K562 (cell line): Measurements from ENCODE around the gene PSMD8. TPM values are rescaled to one million over a fixed set of nuclear protein-coding genes. Genes with fewer than 3 reads are reported as not detected.
A peak's percentile ranks its signal among the peaks of the same experiment; 100 is the strongest.

Experiments used
- BRCA1 ChIP-seq, 2 experiments: fragments of 450-650 bp in 1 of 2; sonication (generic) in 1 of 2; formaldehyde crosslinking in 1 of 2; IDR thresholded peaks; 2 replicates each; pipeline versions ENCODE4 v1.5.0 to v1.6.1; 2017 to 2020; ENCODE audit warnings: mild to moderate bottlenecking in 1 of 2, missing genetic modification reagents in 1 of 2
- CBFA2T2 ChIP-seq: fragments of 450-650 bp; conservative IDR thresholded peaks from 2 replicates; pipeline ENCODE4 v1.6.1; 2017; ENCODE audit warnings: mild to moderate bottlenecking
- CHD2 ChIP-seq: IDR thresholded peaks from 2 replicates; pipeline ENCODE4 v1.6.1; 2011; ENCODE audit warnings: low read depth, low read length
- DACH1 ChIP-seq: fragments of 450-650 bp; IDR thresholded peaks from 2 replicates; pipeline ENCODE4 v1.6.1; 2018; ENCODE audit not compliant: partially characterized antibody
- E2F3 ChIP-seq: fragments of 250-450 bp; sonication (Bioruptor Pico); IDR thresholded peaks from 2 replicates; pipeline ENCODE4 v1.4.0; 2020; ENCODE audit warnings: mild to moderate bottlenecking
- FOXM1 ChIP-seq, 2 experiments: fragments of 450-650 bp in 1 of 2; sonication (generic) in 1 of 2; formaldehyde crosslinking in 1 of 2; IDR thresholded peaks; 2 replicates each; pipeline versions ENCODE4 v1.6.1 to v1.9.0; 2017 to 2022; ENCODE audit warnings: low read depth in 2 of 2, mild to moderate bottlenecking in 2 of 2, missing genetic modification reagents in 1 of 2, moderate library complexity in 1 of 2
- GATA2 ChIP-seq: sonication (generic); formaldehyde crosslinking; IDR thresholded peaks from 2 replicates; pipeline ENCODE4 v1.4.0; 2020; ENCODE audit warnings: mild to moderate bottlenecking, missing genetic modification reagents
- GATAD2A ChIP-seq: fragments of 450-650 bp; IDR thresholded peaks from 2 replicates; pipeline ENCODE4 v1.6.1; 2017
- KDM5B ChIP-seq: fragments of 200-600 bp; sonication (generic); IDR thresholded peaks from 2 replicates; pipeline ENCODE4 v1.6.1; 2012; ENCODE audit warnings: low read depth, mild to moderate bottlenecking, moderate library complexity, low read length, control low read depth, inconsistent platforms; ENCODE audit not compliant: insufficient replicate concordance
- KLF16 ChIP-seq: IDR thresholded peaks from 2 replicates; pipeline ENCODE4 v1.6.1; 2016; ENCODE audit warnings: antibody characterized with exemption
- MED1 ChIP-seq: sonication (generic); formaldehyde crosslinking; IDR thresholded peaks from 2 replicates; pipeline ENCODE4 v1.8.1; 2023; ENCODE audit warnings: missing genetic modification reagents, borderline replicate concordance
- MEIS2 ChIP-seq: fragments of 450-650 bp; IDR thresholded peaks from 2 replicates; pipeline ENCODE4 v1.6.1; 2014; ENCODE audit warnings: mild to moderate bottlenecking; ENCODE audit not compliant: partially characterized antibody
- MYBL2 ChIP-seq, 2 experiments: fragments of 450-650 bp in 1 of 2; sonication (generic) in 1 of 2; formaldehyde crosslinking in 1 of 2; IDR thresholded peaks; 2 replicates each; pipeline versions ENCODE4 v1.6.1 to v1.8.1; 2017 to 2022; ENCODE audit warnings: borderline replicate concordance in 1 of 2, inconsistent platforms in 1 of 2, low read depth in 1 of 2, mild to moderate bottlenecking in 1 of 2, missing genetic modification reagents in 1 of 2, moderate library complexity in 1 of 2
- PHF8 ChIP-seq: fragments of 200-600 bp; sonication (generic); IDR thresholded peaks from 2 replicates; pipeline ENCODE4 v1.6.1; 2012; ENCODE audit warnings: mixed run types, mild to moderate bottlenecking, inconsistent platforms, low read length, moderate library complexity, borderline replicate concordance
- POLR2G ChIP-seq: fragments of 200-400 bp; formaldehyde crosslinking; IDR thresholded peaks from 2 replicates; pipeline ENCODE4 v1.6.1; 2017; ENCODE audit warnings: low read depth, mild to moderate bottlenecking, antibody characterized with exemption, low read length, moderate library complexity
- RBM17 ChIP-seq: fragments of 200-400 bp; formaldehyde crosslinking; IDR thresholded peaks from 2 replicates; pipeline ENCODE4 v1.6.1; 2017; ENCODE audit warnings: low read depth, mild to moderate bottlenecking, low read length, borderline replicate concordance
- SMARCB1 ChIP-seq: IDR thresholded peaks from 2 replicates; pipeline ENCODE4 v1.6.1; 2011; ENCODE audit warnings: improper control_type of control experiment, low read depth; ENCODE audit not compliant: insufficient read length
- SRSF3 ChIP-seq: fragments of 200-400 bp; formaldehyde crosslinking; IDR thresholded peaks from 2 replicates; pipeline ENCODE4 v1.6.1; 2016; ENCODE audit warnings: mild to moderate bottlenecking, low read length, moderate library complexity; ENCODE audit not compliant: insufficient read depth
- TCF7 ChIP-seq: sonication (generic); IDR thresholded peaks from 2 replicates; pipeline ENCODE4 v1.6.1; 2016; ENCODE audit warnings: antibody characterized with exemption, borderline replicate concordance
- YY1 ChIP-seq, 3 experiments: IDR thresholded peaks; 2 replicates each; pipeline ENCODE4 v1.6.1; 2011; ENCODE audit warnings: low read length in 2 of 3, mild to moderate bottlenecking in 2 of 3, moderate library complexity in 2 of 3, borderline replicate concordance in 1 of 3, control low read depth in 1 of 3, low read depth in 1 of 3; ENCODE audit not compliant: insufficient read depth in 3 of 3, insufficient replicate concordance in 2 of 3, control insufficient read depth in 1 of 3, insufficient read length in 1 of 3; ENCODE audit errors: extremely low read depth in 1 of 3
- ZFP1 ChIP-seq: fragments of 450-650 bp; formaldehyde crosslinking; IDR thresholded peaks from 2 replicates; pipeline ENCODE4 v1.4.0; 2020; ENCODE audit warnings: mild to moderate bottlenecking, mixed read lengths
- ZFX ChIP-seq: sonication (generic); formaldehyde crosslinking; IDR thresholded peaks from 2 replicates; pipeline ENCODE4 v1.8.0; 2022; ENCODE audit warnings: mild to moderate bottlenecking, missing genetic modification reagents, moderate library complexity
- ZNF282 ChIP-seq: sonication (generic); formaldehyde crosslinking; IDR thresholded peaks from 2 replicates; pipeline ENCODE4 v1.8.1; 2023; ENCODE audit warnings: missing genetic modification reagents
- ZNF695 ChIP-seq: fragments of 450-650 bp; formaldehyde crosslinking; IDR thresholded peaks from 2 replicates; pipeline ENCODE4 v1.4.0; 2020; ENCODE audit warnings: mild to moderate bottlenecking, moderate library complexity
- polyA plus RNA-seq, 8 experiments: library from polyadenylated mRNA; depleted of rRNA in 4 of 8; stranded (reverse) in 5 of 8; unstranded in 3 of 8; fragments of >200 nt; fragmentation: Nextera tagmentation in 2 of 8; fragmentation: Illumina TruSeq in 1 of 8; extraction: Ambion mirVana in 2 of 8; extraction: Trizol in 1 of 8; gene quantifications; 2 replicates each; pipeline versions ENCODE4 v1.2.1 to v1.2.3, GENCODE V29; 2011 to 2014; ENCODE audit warnings: inconsistent platforms in 1 of 8, missing spikeins in 1 of 8
- total RNA-seq, 7 experiments: library from RNA; depleted of rRNA in 6 of 7; stranded (reverse); fragments of >200 nt in 6 of 7; fragmentation: Illumina TruSeq in 2 of 7; extraction: Trizol in 2 of 7; gene quantifications; 2 replicates each; pipeline versions ENCODE4 v1.2.1 to v1.2.3, GENCODE V29; 2011 to 2021; ENCODE audit warnings: low replicate concordance in 1 of 7
- TF ChIP-seq, protein P1 (sequence below): conservative IDR thresholded peaks from 2 replicates; pipeline ENCODE4 v1.6.1; 2011; ENCODE audit warnings: low read depth, mild to moderate bottlenecking, low read length; ENCODE audit not compliant: control insufficient read depth
- TF ChIP-seq, protein P2 (sequence below), 2 experiments: fragments of 250-450 bp in 1 of 2; fragments of 450-650 bp in 1 of 2; sonication (Bioruptor Pico) in 1 of 2; IDR thresholded peaks; 2 replicates each; pipeline versions ENCODE4 v1.6.1 to v1.8.0; 2016 to 2021; ENCODE audit warnings: mild to moderate bottlenecking in 2 of 2, moderate library complexity in 2 of 2, missing compliant biosample characterization in 1 of 2, missing genetic modification characterization in 1 of 2
- TF ChIP-seq, protein P3 (sequence below): sonication (generic); formaldehyde crosslinking; IDR thresholded peaks from 2 replicates; pipeline ENCODE4 v1.9.0; 2022; ENCODE audit warnings: mild to moderate bottlenecking, missing genetic modification reagents

Gene PSMD8
- total and polyA plus RNA-seq, 9 of the 15 experiments (the other 6 are each of a cell fraction or from before 2014, with no cell fraction given), result 130 to 583 (median 315) TPM

DNA sequence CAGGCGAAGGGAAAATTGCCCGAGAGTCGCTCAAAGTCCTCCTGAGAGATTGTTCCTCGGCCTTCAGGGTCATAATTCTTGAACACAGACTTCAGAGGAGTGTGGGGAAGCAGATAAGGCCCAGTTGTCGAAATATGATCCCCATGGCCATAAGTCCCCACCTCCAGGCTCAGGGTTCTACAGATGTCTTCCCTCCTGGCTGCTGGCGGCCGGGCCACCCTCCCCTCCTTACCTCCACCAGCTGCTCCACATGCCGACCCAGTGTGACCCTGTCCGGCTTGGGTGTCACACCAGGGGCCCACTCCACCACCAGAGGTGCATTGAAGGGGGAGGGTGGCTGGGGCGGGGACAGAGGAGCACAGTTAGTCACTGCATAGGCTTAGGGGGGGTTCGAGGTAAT lies 38.6 kb downstream of the PSMD8 start (continued):
- TF ChIP-seq MYBL2 (IDR thresholded peaks at IDR 0.05; ENCODE audit: low read depth) (no peak), MYBL2 (CRISPR knock-in tag; IDR thresholded peaks at IDR 0.05; ENCODE audit: borderline replicate concordance) (no peak), GATAD2A (0 out of 2 replicates have a peak, but pooled peaks have one; percentile 41), MEIS2 (peak; percentile 97), GATA2 (CRISPR knock-in tag) (peak; percentile 86), CBFA2T2 (peak; percentile 94), ZNF695 (CRISPR knock-in tag) (no peak), E2F3 (CRISPR knock-in tag) (no peak), RBM17 (no peak), POLR2G (peak; percentile 69), TCF7 (peak; percentile 56; the same call in 1 of the 2 replicates), KDM5B (no peak), SRSF3 (no peak), FOXM1 (IDR thresholded peaks at IDR 0.05; ENCODE audit: low read depth) (peak; percentile 58), FOXM1 (CRISPR knock-in tag; IDR thresholded peaks at IDR 0.05; ENCODE audit: low read depth) (no peak), PHF8 (peak; percentile 27; the same call in 1 of the 2 replicates), DACH1 (peak; percentile 88), YY1 (IDR thresholded peaks at IDR 0.05; ENCODE audit: borderline replicate concordance in 1 of 3, control insufficient read depth in 1 of 3, extremely low read depth in 1 of 3, insufficient read depth in 3 of 3, insufficient read length in 1 of 3, insufficient replicate concordance in 2 of 3, low read depth in 1 of 3, low read length in 2 of 3) (peak in 2 of 3 experiments; percentile 11), MED1 (CRISPR knock-in tag) (no peak), ZNF282 (no peak), KLF16 (peak; percentile 82; the same call in 1 of the 2 replicates), ZFX (CRISPR knock-in tag) (0 out of 2 replicates have a peak, but pooled peaks have one; percentile 36), BRCA1 (IDR thresholded peaks at IDR 0.05) (no peak), BRCA1 (CRISPR knock-in tag; IDR thresholded peaks at IDR 0.05) (no peak), SMARCB1 (no peak), CHD2 (no peak), ZFP1 (CRISPR knock-in tag) (no peak)
- TF ChIP-seq, protein P1, sequence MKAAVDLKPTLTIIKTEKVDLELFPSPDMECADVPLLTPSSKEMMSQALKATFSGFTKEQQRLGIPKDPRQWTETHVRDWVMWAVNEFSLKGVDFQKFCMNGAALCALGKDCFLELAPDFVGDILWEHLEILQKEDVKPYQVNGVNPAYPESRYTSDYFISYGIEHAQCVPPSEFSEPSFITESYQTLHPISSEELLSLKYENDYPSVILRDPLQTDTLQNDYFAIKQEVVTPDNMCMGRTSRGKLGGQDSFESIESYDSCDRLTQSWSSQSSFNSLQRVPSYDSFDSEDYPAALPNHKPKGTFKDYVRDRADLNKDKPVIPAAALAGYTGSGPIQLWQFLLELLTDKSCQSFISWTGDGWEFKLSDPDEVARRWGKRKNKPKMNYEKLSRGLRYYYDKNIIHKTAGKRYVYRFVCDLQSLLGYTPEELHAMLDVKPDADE, result peak; percentile 78; the same call in 1 of the 2 replicates
- TF ChIP-seq, protein P2, sequence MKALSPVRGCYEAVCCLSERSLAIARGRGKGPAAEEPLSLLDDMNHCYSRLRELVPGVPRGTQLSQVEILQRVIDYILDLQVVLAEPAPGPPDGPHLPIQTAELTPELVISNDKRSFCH (CRISPR knock-in tag; IDR thresholded peaks at IDR 0.05), result no peak
- TF ChIP-seq, protein P2 (tag; IDR thresholded peaks at IDR 0.05), result no peak
- TF ChIP-seq, protein P3, sequence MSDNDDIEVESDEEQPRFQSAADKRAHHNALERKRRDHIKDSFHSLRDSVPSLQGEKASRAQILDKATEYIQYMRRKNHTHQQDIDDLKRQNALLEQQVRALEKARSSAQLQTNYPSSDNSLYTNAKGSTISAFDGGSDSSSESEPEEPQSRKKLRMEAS, result peak; percentile 70; the same call in 1 of the 2 replicates
